Thoracic aorta (tissue), 2 donors: ENCODE results near the gene S100Z. TPM values are rescaled to one million over a fixed set of nuclear protein-coding genes. Genes with fewer than 3 reads are reported as not detected.

ENCODE experiments used
- ATAC-seq: fragments of 150-250 bp; one replicate; pipeline ENCODE4 v1.8.0; 2017; ENCODE audit warnings: low read depth; ENCODE audit not compliant: insufficient number of reproducible peaks, low FRiP score
- DNase-seq: peaks from one replicate; pipeline ENCODE4 v3.0.0-alpha.2; 2020; ENCODE audit warnings: low spot score
- H3K27ac ChIP-seq, 2 donors: fragments of 200-600 bp; sonication (generic); 1 replicate in 1 of 2; 2 replicates in 1 of 2; pipeline ENCODE4 v1.5.1; 2016; ENCODE audit warnings: mild to moderate bottlenecking in 2 of 2, moderate library complexity in 2 of 2
- H3K27me3 ChIP-seq: fragments of 200-600 bp; sonication (generic); replicated peaks from 2 replicates; pipeline ENCODE4 v1.6.0; 2016; ENCODE audit warnings: mild to moderate bottlenecking; ENCODE audit not compliant: insufficient read depth
- H3K36me3 ChIP-seq: fragments of 200-600 bp; sonication (generic); one replicate; pipeline ENCODE4 v1.5.1; 2016
- H3K4me1 ChIP-seq, 2 donors: fragments of 200-600 bp; sonication (generic); 1 replicate in 1 of 2; 2 replicates in 1 of 2; pipeline versions ENCODE4 v1.5.1 to v1.6.0; 2016; ENCODE audit warnings: low read depth in 2 of 2, mild to moderate bottlenecking in 1 of 2; ENCODE audit not compliant: control insufficient read depth in 1 of 2
- H3K4me3 ChIP-seq: fragments of 200-600 bp; sonication (generic); 2 replicates; pipeline ENCODE4 v1.5.1; 2016; ENCODE audit warnings: mild to moderate bottlenecking
- H3K9me3 ChIP-seq: fragments of 200-600 bp; sonication (generic); 2 replicates; pipeline ENCODE4 v1.5.1; 2016
- CTCF ChIP-seq: fragments of 200-600 bp; sonication (generic); IDR thresholded peaks from one replicate; pipeline ENCODE4 v1.5.1; 2019; ENCODE audit warnings: antibody characterized with exemption
- total RNA-seq, 2 donors: library from RNA; depleted of rRNA; stranded (reverse); fragments of >200 nt; gene quantifications; one replicate each; pipeline versions ENCODE4 v1.1.0 to v1.2.3, GENCODE V29; 2016

The S100Z gene
- total RNA-seq, 2 donors from 2014 or later: not detected

- DNase-seq: no peak
- no peak overlapping the region for H3K4me3 ChIP-seq
- no peak for ATAC-seq
- no peak for TF ChIP-seq CTCF
- H3K27ac ChIP-seq: no peak overlapping the region
- H3K4me1 ChIP-seq: no peaks in the 10 kb centered on the region
- H3K36me3 ChIP-seq: no peaks in the 10 kb centered on the region
- H3K27me3 ChIP-seq: no peaks in the 10 kb centered on the region
- H3K9me3 ChIP-seq: no peaks in the 10 kb centered on the region
Observed at GRCh38 chr5:76964060-76964459, 114.2 kb downstream of the S100Z start.

Other genes with a start within 250 kb of the S100Z start
- 10 to 100 TPM in 1 of 2 donors, 1 to 10 TPM in 1; 2.7 to 13.7 TPM for gene F2RL2, start 226.6 kb upstream of the S100Z start, total RNA-seq
- gene F2R, start 133.9 kb upstream of the S100Z start, total RNA-seq: 100 to 1,000 TPM in 1 of 2 donors, 10 to 100 TPM in 1; 96.4 to 240 TPM
- 1 to 10 TPM; 8.3 to 9.1 TPM for gene F2RL1, start 31.0 kb upstream of the S100Z start, total RNA-seq
- 1 to 10 TPM; 2.0 to 3.2 TPM for gene CRHBP, start 103.0 kb downstream of the S100Z start, total RNA-seq
- 10 to 100 TPM; 24.1 to 26.0 TPM for gene AGGF1, start 180.4 kb downstream of the S100Z start, total RNA-seq
- 1 to 10 TPM; 4.4 to 6.2 TPM for gene ZBED3, start 237.3 kb downstream of the S100Z start, total RNA-seq